GM11168 (cell line): ENCODE measurements around the gene SRP72.
"Not testable (repeated sequence)": the region's sequence is repeated elsewhere in the genome, so short reads cannot be mapped to it uniquely, and the experiment has no call there.

Experiments used
- in situ Hi-C: fragments of 300-500 bp; cut with MboI; formaldehyde crosslinking; loops from one replicate; pipeline ENCODE4 v1.12.0; 2022; ENCODE audit warnings: low sequenced_read_pairs; ENCODE audit not compliant: unreplicated experiment

The SRP72 gene

DNA sequence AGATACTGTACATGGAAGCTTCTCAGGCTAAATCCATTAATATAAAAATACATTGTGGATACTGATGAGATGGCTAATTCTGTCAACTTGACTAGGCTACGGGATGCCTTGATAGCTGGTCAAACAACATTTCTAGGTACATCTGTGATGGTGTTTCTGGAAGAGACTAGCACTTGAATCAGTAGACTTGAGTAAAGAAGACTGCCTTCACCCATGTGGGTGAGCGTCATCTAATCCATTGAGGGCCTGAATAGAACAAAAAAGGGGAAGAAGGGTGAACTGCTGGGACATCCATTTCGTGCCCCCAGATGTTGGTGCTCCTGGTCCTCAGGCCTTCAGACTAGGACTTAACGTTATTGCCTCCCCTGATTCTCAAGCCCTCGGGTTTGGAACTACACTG, 3.7 kb upstream of the SRP72 start:
- in situ Hi-C loops: no loop called here

DNA sequence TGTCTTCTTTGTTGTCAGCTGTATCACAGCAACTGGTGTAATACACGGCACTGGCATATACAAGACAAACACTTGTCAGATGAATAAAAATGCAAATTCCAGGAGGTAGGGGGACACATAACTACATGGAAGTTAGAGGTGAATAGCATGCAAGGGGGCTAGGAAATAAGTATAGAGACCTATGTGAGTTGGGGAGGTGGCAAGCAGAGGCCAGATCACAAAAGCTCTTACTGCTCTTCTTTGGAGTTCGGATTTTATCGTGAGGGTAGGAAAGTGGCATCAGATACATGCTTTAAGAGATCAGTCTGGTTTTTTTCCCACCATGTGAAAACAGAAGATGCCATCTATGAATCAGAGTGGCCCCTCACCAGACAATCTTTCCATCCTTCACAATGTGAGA, 2.8 kb upstream of the SRP72 start:
- in situ Hi-C loops: no loop called here

DNA sequence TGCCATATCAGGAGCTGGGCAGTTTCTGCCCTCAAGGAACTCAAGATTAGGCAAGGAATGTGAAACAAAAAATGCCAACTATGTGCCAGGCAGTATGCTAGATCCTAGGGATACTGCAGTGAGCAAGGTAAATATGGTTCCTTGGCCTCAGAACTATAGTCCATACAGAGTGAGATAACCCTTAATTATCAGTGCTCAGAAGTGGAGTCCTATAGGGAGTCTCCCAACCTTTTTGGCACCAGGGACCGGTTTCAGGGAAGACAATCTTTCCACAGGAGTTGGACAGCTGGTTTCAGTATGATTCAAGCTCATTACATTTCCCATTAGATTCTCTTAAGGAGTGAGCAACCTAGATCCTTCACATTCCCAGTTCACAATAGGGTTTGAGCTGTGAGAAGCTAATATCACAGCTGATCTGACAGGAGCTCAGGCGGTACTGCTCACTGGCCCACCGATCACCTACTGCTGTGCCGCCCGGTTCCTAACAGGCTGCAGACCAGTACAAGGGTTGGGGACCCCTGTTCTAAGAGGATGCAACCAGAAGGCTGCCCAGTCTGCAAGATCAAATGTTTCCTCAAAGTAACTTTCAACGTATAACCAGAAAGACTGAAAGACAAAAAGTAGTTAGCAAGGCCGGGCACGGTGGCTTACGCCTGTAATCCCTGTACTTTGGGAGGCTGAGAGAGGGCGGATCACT, 1.7 kb upstream of the SRP72 start:
- in situ Hi-C loops: no loop called here

DNA sequence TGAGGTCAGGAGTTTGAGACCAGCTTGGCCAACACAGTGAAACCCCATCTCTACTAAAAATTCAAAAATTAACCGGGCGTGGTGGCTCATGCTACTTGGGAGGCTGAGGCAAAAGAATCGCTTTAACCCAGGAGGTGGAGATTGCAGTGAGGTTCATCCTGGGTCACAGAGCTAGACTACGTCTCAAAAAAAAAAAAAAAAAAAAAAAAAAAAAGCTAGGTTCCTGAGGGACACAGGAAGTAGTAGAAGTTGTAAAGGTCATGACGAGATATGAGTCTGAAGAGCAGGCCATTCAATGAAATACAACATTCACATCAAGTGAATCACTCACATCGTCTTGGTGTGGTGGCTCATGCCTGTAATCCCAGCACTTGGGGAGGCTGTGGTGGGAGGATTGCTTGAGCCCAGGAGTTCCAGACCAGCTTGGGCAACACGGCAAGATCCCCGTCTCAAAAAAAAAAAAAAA, 1.1 kb upstream of the SRP72 start:
- in situ Hi-C loops: not testable (repeated sequence)

DNA sequence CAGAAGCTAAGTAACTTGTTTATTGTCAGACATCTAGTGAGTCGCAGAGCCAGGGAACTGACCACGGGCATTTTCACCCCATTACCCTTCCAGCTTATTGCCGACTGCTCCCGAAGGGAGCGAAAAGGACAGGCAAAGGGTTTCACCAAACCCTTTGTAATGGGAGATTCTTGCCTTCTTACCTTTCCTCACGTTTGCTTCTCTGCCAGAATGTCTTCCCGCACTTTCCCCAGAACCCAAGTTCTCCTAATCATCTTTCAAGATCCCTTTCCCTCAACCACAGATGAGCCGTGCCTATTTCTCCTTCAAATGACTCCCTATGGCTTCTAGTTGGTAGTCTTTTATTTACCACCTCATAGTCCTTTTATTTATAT, 520 bp upstream of the SRP72 start:
- in situ Hi-C loops: no loop called here

DNA sequence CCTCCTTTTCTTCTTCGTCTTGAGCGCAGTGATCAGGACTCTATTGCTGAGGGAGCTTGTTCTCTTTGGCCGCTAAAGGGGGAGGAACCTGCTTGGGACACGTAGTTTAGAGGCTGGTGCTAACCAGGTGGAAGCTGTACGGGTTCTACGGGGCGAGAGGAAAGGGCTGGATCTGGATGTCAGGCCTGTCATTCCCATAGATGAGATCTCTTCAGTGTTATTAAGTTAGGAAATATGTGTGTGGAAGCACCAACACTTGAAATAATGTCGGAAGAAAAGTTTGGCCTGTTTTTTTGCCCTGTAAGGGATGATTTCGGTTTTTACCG, 643 bp downstream of the SRP72 start:
- in situ Hi-C loops: no loop called here

DNA sequence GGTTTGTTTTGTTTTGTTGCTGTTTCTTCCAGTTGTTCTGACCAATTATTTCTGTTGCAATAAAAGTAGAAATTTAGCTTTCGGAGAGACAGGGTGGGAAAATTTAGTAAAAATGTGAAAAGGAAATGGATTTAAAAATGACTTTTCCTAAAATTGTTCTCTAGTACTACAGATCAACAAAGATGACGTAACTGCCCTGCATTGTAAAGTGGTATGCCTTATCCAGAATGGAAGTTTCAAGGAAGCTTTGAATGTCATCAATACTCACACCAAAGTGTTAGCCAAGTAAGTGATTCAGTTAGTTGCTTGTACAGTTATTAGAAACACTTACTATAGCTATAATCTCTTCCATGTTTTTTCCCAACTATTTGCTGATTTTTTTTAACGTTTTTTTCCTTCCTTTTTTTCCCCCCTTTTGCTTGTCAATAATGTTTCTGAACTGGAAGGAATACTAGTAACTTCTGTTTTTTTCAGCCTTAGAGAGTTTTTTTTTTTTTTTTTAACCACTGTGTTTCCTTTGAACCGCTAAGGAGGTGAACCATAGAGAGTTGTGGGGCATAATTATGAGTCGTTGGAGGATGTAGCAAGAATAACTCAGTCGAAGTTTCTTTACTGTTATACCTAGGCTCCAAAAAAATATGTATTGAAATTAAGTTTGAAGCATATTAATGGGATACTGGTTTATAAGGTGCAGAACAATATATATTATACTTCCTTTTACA, 2.2 kb downstream of the SRP72 start:
- in situ Hi-C loops: no loop called here

DNA sequence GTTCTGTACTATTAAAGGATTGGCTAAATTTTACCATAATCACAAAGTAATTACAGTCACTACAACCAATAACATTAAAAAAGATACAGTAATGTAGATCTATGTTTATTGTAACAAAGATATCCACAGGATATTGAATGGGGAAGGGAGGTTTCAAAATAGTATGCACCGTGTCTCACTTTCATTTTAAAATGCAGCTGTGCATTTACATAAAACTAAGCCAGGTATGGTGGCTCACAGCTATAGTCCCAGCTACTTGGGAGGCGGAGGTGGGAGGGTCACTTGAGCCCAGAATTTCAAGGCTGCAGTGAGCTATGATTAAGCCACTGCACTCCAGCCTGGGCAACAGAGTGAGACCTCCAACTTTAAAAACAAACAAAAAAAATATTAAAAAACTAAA, 8.5 kb downstream of the SRP72 start:
- in situ Hi-C loops: no loop called here

DNA sequence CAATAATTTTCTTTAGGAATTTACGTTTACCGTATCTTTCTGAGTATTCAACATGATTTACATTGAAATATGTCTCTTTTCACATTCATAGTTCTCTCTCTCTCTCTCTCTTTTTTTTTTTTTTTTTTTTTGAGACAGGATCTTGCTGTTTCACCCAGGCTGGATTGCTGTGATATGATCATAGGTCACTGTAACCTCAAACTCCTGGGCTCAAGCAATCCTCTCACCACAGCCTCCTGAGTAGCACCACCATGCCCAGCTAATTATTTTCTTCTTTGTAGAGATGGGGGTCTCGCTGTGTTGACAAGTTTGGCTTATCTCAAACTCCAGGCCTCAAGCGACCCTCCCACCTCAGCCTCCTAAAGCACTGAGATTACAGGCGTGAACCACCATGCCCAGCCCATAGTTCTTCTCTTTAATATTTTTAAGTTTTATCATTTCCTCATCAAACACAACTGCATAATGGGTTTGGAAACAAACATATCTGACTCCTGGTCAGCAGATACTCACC, 9.8 kb downstream of the SRP72 start:
- in situ Hi-C loops: no loop called here

DNA sequence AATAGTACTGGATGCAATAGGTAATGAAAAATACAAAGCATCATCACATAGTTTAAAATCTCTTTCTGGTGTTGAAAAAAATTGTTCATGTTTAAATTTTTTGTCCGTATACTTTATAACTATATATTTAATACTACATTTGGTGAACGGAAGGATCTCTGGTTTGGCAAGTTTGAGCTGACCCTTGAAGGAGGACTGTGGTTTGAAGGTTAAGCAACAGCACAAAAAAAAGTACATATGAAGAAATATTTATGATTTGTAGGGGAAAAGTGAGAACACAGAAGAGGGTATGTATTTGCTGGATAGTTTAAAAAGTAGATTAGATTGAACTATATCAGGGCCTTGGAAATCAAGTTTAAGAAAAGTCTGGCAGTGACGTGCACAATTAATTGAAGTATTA, 13.3 kb downstream of the SRP72 start:
- in situ Hi-C loops: no loop called here

DNA sequence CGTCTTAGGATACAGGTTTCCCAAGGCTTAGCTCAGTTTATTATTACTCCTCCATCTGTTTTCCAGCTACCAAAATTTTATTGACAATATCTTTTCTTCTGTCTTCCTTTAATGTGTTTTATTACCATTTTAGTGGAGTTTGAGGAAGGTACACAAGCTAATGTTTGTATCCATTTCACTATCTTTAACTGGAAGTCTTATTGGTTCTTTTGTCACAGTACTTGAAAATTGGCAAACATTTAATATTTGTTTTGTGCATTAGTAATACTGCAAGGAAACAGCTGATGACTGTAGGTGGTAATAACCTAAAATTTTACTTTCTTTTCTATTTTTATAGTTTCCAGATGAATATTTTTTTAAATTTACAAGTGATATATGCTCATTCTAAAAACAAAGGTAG, 28.8 kb downstream of the SRP72 start:
- in situ Hi-C loops: no loop called here

DNA sequence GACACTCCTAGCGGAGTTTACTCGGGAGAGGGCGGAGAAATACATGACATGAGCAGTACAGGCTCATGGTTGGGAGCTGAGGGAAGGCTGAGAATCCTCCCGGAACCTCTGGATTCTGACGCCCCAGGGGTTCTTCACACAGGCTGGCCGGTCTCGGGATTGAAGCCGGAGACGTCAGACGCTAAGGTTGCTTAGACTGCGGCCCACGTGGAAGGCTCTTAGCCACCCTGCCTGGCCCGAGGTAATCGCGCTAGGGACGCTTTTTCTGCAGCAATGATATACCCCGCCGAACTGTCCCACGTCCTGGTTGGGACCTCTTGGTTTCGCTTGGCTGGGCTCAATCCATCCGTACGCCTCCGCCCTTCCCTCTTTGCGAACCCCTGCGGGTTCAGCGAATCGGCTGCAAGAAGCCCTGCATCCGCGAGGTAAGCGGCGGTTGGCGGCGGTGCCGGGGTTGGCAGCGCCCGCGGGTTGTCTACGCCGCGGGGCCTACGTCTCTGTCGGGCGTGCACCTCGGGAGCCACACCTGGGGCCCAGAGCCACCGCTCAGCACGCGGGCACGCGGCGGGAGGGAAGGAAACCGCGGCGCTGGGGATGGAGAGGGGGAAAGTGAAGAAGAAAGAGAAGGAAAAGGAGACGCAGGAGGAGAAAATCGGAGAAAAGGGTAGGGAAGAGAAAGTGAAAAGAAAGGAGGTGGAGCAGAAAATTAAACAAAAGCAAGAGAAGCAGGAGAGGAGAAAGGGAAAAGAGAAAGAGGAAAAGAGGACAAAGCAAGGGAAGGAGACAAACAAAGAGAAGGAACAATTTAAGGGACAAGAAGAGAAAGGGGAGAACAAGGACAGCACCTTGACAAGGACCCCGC, 38.1 kb downstream of the SRP72 start, which contains the start of gene ARL9:
TSS of gene ARL9 (plus strand) at position 523 of the 862 bp plus-strand sequence. CDS start at position 595, 72 bp downstream.
- in situ Hi-C loops: no loop called here

DNA sequence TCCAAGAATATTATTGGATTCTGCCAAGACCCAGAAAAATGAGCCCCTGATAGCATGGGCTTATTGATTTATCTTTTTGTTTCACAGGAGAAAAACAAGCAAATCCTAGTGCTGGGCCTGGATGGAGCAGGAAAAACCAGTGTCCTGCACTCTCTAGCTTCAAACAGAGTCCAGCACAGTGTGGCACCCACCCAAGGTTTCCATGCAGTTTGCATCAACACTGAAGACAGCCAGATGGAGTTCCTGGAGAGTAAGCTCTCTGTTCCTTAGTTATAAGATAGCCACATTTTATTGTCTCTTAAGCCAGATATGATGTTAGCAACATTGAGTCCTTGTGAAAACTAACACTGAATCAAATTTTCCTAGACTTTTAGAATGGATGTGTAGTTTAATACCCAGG, 43.7 kb downstream of the SRP72 start:
- in situ Hi-C loops: no loop called here

DNA sequence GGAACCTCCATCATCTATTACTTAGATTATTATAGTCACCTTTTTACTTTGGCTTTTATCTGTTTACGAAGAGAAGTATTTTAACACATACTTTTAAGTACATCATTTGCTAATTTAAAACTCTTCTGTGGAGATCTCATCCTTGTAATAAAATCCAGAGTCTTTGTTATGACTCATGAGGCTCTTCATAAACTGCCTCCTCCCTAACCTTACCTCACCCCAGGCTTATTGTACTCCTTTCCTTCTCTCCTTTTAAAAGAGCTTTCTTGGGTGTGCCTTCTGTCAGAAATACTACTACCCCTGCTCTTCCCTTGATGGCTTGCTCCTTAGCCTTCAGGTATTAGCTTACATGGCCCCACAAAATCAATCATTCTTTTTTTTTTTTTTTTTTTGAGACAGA, 44.7 kb downstream of the SRP72 start:
- in situ Hi-C loops: no loop called here

DNA sequence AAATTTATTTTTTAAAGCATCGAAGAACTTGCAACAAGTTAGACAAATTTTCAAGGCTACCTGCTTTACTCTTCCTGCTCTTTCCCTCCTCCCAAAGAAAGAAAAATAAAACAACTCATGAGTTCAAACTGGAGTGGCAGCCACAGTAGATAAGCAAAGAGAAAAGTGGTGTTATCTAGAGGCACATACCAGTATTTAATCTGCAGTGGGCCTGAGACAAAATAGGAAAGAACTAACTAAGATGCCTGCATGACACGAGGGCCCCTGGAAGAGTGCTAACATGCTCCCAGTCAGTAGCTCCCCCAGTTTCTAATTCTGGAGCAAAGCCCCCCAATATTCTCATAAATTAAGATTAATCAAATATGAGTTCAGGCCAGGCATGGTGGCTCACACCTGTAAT, 46.1 kb downstream of the SRP72 start:
- in situ Hi-C loops: no loop called here

DNA sequence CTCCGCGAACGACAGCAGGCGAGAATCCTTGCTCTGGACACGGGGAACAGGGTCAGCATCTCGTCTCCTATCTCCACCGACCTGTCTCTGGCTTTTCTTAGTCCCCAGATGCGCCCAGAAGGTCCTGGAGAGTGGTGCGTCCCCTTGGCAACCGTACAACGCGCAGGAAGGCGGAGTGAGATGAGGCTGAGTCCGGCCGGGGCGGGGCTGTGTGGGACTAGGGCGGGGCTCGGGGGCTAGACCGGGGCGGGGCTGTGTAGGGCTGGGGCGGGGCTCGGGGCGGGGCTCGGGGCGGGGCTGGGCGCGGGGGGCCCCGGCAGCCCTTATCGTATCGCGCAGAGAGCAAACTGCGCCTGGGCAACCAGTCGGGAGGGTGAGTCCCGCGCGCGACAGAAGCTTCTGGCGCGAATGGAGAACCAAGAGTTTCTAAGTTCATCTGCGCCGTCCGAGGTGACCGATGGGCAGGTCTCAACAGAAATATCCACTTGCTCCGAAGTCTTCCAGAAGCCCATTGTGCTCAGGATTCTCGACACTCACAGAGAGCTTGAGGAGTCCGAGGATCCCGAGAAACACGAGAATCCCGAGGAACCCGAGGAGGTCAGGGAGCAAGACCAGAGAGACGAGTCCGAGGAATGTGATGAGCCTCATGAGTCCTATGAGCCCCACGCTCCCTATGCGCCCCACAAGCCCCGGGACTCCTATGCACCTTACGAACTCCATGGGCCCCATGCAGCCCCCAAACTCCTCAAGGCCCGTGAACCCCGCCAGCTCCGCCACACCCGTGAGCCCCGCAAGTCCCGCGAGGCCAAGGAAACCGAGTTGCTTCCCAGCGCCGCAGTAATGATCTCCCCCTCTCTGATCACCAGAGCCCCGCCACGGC, 63.1 kb downstream of the SRP72 start:
- in situ Hi-C loops: no loop called here

DNA sequence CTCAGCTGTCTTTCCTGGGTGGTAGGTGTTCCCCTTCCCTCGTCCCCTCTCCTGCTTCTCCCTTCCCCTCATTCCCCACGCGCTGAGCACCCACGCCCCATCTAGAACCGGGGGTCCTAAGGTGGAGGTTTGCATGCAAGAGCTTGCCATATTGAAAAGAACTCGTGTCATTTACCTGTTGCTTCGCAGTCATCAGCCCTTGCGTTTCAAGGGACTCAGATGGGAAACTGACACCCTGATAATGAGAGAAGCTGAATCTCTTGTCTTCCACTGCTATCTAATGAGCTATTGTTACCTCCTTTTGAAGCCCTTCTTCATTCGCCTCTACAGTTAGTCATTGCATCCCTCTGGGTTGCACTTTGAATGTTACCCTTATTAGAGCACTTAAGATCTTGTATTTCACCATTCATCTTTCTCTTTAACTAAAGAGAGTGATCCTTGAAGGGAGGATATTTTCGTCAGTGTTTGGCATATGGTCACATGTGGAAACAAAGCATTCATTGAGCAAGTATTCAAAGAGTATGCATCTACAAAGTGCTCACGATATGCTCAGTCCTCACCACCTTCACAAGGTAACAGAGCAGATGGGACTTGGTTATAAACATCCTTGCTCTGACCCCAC, 63.8 kb downstream of the SRP72 start:
- in situ Hi-C loops: no loop called here

DNA sequence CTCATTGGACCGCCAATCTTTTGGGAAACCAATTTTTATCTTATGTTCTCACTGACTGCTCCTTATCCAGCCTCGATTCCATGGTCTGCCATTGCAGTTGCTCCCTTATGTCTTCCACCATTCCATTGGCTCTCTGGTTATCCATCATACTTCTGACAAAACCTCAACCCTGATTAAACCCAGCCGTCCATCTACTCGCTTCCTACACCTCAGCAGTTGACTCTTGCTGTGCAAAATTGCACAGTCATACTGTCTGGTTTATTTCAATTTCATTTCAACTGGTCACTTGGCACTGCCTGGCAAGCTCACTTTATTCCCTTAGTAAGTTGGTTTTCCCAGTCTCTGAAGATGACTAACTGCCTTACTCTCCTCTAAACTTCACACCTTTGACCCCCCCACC, 64.4 kb downstream of the SRP72 start:
- in situ Hi-C loops: no loop called here

DNA sequence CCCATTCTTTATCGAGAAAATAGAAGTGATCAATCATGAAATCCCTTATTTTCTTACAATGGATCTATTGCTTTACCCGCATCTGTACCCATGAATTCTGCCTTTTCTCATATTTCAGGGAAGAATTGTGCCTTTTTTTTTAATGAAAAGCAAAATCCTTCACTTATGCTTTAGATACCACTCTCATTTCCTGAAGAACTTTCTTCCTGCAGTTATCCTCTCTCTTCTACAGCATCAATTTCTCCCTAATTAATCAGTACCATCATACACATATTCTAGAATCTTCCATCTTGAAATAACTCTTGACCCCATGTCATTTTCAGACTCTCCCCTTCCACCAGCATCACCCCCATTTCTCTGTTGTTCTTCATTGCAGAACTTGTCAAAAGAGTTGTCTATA, 64.8 kb downstream of the SRP72 start:
- in situ Hi-C loops: no loop called here

DNA sequence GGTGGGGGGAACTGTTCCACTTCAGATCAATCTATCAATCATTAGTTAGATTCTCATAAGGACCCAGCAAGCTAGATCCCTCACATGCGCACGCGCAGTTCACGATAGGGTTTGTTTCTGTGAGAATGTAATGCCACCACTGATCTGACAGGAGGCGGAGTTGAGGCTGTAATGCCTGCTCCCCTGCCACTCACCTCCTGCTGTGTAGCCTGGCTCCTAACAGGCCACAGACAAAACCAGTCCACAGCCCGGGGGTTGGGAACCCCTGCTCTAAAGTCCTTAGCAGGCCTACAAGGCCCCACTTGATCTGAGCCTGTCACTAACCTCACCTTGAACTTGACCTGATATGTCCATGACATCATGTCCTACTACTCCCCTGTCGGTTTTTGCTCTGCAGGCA, 68.5 kb downstream of the SRP72 start:
- in situ Hi-C loops: no loop called here
